Erythroblast (primary cell): ENCODE data around the gene PIM2.
"Not testable (repeated sequence)": the region's sequence is repeated elsewhere in the genome, so short reads cannot be mapped to it uniquely, and the experiment has no call there.

Experiments used
- GATA1 ChIP-seq: IDR thresholded peaks from 2 replicates; pipeline ENCODE4 v1.6.1; 2011; ENCODE audit warnings: low read depth, mild to moderate bottlenecking, control low read depth, low read length, moderate library complexity
- POLR2A ChIP-seq: IDR thresholded peaks from 2 replicates; pipeline ENCODE4 v1.6.1; 2011; ENCODE audit warnings: mild to moderate bottlenecking, low read length

- TF ChIP-seq GATA1, POLR2A: not testable (repeated sequence)
These were observed 32.2 kb downstream of the PIM2 start for GRCh38 chrX:48886586-48886985.
